ENCODE measurements around the gene TIMM44. TPM values are rescaled to one million over a fixed set of nuclear protein-coding genes. Genes with fewer than 3 reads are reported as not detected.

The TIMM44 gene
- total RNA-seq, 1 donor from 2014 or later = 49.6 TPM

DNA sequence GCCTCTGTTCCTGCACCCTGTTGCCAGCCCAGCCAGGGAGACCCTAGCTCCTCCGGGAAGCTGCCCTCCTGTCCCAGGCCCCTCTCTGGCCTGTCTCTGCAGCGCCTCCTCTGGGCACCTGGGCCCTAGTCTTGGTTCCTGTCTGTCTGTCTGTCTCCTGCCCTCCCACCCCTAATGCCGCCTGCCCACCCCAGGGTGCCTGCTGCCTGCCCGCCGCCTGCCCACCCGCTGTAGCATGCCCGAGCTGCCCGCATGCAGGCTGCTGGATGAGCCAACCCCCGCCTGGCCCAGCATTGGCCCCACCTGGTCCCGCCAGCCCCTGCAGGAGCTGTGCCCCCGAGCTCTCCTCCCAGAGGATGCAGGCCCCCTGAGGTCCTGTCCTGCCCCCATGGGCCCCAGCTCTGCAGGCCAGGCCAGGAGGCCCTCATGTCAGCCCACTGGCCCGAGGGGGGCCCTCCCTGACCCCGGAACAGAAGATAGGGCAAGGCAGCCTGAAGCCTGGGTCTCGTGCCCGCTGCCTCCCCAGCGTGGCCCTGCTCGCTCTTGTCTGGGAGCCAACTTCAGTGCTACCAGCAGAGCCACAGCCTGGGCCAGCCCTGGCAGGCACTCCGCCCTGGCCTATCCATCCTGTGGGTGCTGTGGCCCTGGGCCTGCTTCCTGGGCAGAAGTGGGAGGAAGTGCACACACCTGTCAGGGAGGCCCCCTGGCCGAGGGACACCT, 34.6 kb downstream of the TIMM44 start:
- DNase-seq (ENCODE audit: low spot score) (no peak), ATAC-seq (no peak)
- intact Hi-C loops (cut with DNase I) = no loop called here

- intact Hi-C loops (cut with DNase I) = no loop called here
- DNase-seq (ENCODE audit: low spot score) (no peak), ATAC-seq (no peak)
Measured at GRCh38 chr19:7908078-7908699, 35.3 kb downstream of the TIMM44 start.

GRCh38 chr19:7907544-7907943, 35.9 kb downstream of the TIMM44 start:
- intact Hi-C loops (cut with DNase I) = no loop called here
- ATAC-seq (no peak), DNase-seq (ENCODE audit: low spot score) (no peak)

DNA sequence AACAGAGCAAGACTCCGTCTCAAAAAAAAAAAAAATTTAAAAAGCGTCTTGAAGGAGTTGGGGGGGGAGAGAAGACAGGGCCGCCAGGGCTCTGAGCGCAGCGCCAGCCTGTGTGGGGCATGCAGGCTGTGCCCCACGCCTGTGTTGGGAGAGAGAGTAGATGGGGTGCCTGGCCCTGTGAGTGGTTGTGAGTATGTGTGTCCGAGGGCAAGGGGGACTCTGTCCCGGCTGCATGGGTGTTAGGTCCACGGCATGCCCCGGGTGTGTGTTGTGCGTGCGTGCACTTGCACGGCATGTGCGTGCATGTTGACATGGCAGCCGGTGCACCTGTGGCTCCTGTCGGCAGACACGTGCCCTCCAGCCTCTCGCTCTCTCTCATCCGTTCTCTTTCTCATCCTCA, 36.3 kb downstream of the TIMM44 start:
- no peak for ATAC-seq
- intact Hi-C loops (cut with DNase I) = no loop called here
- DNase-seq (ENCODE audit: low spot score) = no peak

DNA sequence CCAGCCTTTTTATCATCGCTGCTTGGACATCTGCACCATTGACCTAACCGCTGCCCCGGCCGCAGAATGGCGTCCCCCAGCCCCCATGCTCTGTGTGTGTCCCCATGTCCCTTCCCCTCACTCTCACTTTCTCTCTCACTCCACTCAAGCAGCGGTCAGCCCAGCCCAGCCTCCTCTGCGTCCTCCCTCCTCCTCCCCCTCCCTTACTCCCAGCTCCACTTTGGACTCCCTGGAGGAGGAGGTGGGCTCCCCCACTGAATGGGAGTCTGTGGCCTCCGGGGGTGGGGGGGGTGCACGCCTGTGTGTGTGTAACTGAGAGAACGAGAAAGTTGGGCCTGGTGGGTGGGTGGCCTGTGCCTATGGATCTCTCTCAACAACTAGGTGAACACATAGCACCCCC, 37.6 kb downstream of the TIMM44 start:
- intact Hi-C loops (cut with DNase I) = no loop called here
- DNase-seq (ENCODE audit: low spot score) = no peak

GRCh38 chr19:7905268-7905667, 38.2 kb downstream of the TIMM44 start:
- intact Hi-C loops (cut with DNase I) = no loop called here
- ATAC-seq (no peak), DNase-seq (ENCODE audit: low spot score) (peak; percentile 64)

More for the DNA sequence above, 37.6 kb downstream of the TIMM44 start:
- ATAC-seq = no peak

GRCh38 chr19:7904074-7905020, 39.1 kb downstream of the TIMM44 start:
- ATAC-seq (peak; percentile 10), DNase-seq (ENCODE audit: low spot score) (peak; percentile 84)
- intact Hi-C loops (cut with DNase I) = no loop called here

- intact Hi-C loops (cut with DNase I) = no loop called here
- ATAC-seq = peak; percentile 93
- peak; percentile 100 for DNase-seq (ENCODE audit: low spot score)
Measured at GRCh38 chr19:7903244-7904073, 40.0 kb downstream of the TIMM44 start, which contains the start of gene MAP2K7. TSS of gene MAP2K7 (plus strand) at chr19:7903877. CDS start at chr19:7903945, 68 bp downstream.

GRCh38 chr19:7902796-7903243, 40.6 kb downstream of the TIMM44 start:
- intact Hi-C loops (cut with DNase I) = no loop called here
- DNase-seq (ENCODE audit: low spot score) (no peak), ATAC-seq (peak; percentile 1)

- intact Hi-C loops (cut with DNase I) = no loop called here
- ATAC-seq = no peak
- DNase-seq (ENCODE audit: low spot score) = no peak
Measured at GRCh38 chr19:7901337-7901736, 42.1 kb downstream of the TIMM44 start.

- ATAC-seq = no peak
- no peak for DNase-seq (ENCODE audit: low spot score)
- intact Hi-C loops (cut with DNase I) = no loop called here
Measured at GRCh38 chr19:7900931-7901330, 42.5 kb downstream of the TIMM44 start.

DNA sequence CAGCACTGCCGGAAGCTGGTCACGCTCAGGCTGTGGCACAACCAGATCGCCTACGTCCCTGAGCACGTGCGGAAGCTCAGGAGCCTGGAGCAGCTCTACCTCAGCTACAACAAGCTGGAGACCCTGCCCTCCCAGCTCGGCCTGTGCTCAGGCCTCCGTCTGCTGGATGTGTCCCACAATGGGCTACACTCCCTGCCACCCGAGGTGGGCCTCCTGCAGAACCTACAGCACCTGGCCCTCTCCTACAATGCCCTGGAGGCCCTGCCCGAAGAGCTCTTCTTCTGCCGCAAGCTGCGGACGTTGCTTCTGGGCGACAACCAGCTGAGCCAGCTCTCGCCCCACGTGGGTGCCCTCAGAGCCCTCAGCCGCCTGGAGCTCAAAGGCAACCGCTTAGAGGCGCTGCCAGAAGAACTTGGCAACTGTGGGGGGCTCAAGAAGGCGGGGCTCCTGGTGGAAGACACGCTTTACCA, 43.0 kb downstream of the TIMM44 start:
- ATAC-seq (no peak), DNase-seq (ENCODE audit: low spot score) (no peak)
- intact Hi-C loops (cut with DNase I) = no loop called here

DNA sequence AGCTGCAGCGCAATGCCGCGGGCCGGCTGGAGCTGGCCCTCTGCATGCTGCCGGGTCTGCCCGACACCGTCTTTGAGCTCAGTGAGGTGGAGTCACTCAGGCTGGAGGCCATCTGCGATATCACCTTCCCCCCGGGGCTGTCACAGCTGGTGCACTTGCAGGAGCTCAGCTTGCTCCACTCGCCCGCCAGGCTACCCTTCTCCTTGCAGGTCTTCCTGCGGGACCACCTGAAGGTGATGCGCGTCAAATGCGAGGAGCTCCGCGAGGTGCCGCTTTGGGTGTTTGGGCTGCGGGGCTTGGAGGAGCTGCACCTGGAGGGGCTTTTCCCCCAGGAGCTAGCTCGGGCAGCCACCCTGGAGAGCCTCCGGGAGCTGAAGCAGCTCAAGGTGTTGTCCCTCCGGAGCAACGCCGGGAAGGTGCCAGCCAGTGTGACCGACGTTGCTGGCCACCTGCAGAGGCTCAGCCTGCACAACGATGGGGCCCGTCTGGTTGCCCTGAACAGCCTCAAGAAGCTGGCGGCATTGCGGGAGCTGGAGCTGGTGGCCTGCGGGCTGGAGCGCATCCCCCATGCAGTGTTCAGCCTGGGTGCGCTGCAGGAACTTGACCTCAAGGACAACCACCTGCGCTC, 43.6 kb downstream of the TIMM44 start:
- DNase-seq (ENCODE audit: low spot score) (no peak), ATAC-seq (no peak)

GRCh38 chr19:7898967-7899366, 44.5 kb downstream of the TIMM44 start:
- DNase-seq (ENCODE audit: low spot score) (no peak), ATAC-seq (no peak)
- intact Hi-C loops (cut with DNase I) = no loop called here

More for the DNA sequence above, 43.6 kb downstream of the TIMM44 start:
- intact Hi-C loops (cut with DNase I) = no loop called here

GRCh38 chr19:7897292-7897691, 46.2 kb downstream of the TIMM44 start:
- intact Hi-C loops (cut with DNase I) = no loop called here
- no peak for DNase-seq (ENCODE audit: low spot score)
- no peak for ATAC-seq

DNA sequence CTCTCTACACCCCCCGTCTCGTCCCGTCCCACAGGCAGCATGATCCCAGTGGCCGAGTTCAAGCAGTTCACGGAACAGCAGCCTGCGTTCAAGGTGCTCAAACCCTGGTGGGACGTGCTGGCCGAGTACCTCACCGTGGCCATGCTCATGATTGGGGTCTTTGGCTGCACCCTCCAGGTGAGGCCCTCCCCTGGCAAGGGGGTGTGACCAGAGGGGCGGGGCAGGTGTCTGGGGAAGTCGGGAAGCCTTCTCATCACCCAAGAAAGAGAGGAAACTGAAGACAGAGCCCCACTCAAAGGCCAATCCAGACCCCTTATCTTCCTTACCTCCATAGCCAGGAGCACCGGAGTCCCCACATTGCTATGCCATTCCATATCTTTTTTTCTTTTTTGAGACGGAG, 47.9 kb downstream of the TIMM44 start:
- ATAC-seq (no peak), DNase-seq (ENCODE audit: low spot score) (no peak)
- intact Hi-C loops (cut with DNase I) = no loop called here

DNA sequence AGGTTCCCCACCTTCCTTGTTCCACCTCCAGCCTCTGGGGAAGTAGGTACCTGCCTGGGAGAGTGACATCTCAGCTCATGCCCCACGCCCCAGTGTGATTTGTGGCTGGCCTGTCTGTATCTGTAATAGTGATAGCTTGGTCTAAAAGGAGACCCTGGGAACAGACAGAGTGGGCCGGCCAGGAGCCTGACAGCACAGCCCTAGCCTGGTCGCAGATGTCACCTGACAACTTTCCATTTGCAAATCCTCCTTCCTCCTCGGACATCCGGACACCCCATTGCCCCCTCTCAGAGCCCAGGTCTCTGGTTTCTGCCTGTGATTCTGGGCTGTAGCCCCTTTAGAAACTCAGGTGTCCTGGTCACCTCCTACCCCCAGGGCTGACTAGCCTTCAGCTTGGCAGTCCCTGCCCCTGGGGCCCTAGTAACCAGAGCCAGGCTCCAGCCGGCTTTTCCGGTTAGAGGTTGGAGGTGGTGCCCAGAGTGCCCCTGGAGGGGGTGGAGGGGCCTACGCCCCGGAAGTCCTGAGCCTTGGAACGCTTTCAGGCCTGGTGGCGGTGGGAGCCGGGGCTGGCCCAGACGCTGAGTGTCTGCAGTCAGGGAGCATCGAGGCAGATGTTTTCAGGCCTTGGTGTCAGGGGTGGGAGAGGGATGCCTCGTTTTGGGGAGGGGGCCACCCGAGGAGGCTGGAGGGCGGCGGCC, 48.7 kb downstream of the TIMM44 start:
- ATAC-seq = no peak
- intact Hi-C loops (cut with DNase I) = no loop called here
- no peak for DNase-seq (ENCODE audit: low spot score)
